NCI-H460 (cell line): ENCODE results near the gene SEC31A. TPM values are rescaled to one million over a fixed set of nuclear protein-coding genes. Genes with fewer than 3 reads are reported as not detected.
A peak's percentile ranks its signal among the peaks of the same experiment; 100 is the strongest.
"Not testable (repeated sequence)": the region's sequence is repeated elsewhere in the genome, so short reads cannot be mapped to it uniquely, and the experiment has no call there.

Experiments
- DNase-seq: peaks from one replicate; pipeline ENCODE4 v3.0.0-alpha.2; 2016; ENCODE audit warnings: low read depth; ENCODE audit errors: extremely low read depth
- polyA plus RNA-seq: library from polyadenylated mRNA; depleted of rRNA; stranded (reverse); fragments of >200 nt; gene quantifications from 2 replicates; pipeline ENCODE4 v1.2.3, GENCODE V29; 2014; cell fraction: nucleus; rRNA removed
- total RNA-seq: library from RNA; depleted of rRNA; stranded (reverse); fragments of >200 nt; shearing (Covaris generic); gene quantifications from 2 replicates; pipeline ENCODE4 v1.2.3, GENCODE V29; 2014; rRNA removed

The SEC31A gene
- total RNA-seq = 91.0 and 104 TPM in 2 replicates
- 83.6 and 96.7 TPM in 2 replicates for polyA plus RNA-seq

DNA sequence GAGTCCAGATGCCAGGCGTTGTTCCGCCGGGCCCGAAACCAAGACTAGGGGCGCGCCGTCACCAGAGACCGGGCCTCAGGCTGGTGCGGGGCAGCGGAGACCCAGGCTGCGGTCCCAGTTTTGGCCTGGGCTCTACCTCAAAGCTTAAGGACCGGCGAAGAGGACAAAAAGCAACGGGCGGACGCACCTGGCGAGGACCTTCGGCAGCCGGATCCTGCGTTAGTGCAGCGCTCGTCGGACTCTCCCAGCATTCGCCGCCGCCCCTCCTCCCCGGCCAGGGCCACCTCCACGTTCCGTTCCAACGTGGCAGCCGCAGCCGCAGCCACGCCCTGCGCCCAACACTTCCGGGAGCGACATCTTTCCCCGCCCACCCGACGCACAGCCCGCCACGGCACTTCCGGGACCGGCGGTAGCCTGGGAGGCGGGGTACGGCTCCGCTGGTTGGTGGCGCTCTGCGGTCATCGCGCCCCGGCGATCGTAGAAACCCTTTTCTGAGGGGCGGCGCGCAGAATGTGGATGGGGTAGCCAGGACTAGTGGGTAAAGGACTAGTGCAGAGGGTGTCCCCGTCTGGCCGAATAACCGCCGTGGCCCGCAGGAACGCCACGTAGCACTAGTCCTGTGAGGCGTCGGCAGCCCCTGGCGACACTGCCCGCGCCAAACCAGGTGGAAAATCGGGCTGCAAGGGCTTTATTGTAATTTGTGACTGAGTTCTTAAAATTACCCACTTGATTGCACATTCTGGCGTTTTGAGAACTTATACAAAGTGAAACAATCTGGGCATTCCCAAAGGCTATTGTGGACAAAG is at the start of gene SEC31A:
TSS of gene SEC31A (minus strand) at position 253 of the 806 bp plus-strand sequence. CDS start 9,217 bp downstream, outside the sequence.
- peak; percentile 90 for DNase-seq

GRCh38 chr4:82939414-82939813 is 48.5 kb upstream of the SEC31A start:
- DNase-seq = no peak

DNA sequence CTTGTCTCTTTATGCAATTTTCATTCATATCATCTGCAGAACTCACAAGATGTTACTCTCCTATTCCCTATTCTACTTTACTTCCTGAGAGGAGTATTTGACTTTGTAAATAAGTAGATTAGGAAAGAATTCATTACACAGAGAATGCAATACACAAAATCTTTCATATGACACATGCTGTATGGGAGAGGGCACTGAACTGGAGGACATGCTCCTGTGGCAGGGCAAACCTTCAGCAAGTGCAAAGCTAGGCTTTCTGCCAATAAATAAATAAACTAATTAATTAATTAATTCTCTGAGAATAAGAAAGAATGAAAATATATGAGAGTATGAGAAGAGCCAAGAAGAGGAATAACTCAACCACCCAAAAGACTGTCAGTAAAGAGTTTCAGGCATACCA is 43.5 kb upstream of the SEC31A start:
- no peak for DNase-seq

DNA sequence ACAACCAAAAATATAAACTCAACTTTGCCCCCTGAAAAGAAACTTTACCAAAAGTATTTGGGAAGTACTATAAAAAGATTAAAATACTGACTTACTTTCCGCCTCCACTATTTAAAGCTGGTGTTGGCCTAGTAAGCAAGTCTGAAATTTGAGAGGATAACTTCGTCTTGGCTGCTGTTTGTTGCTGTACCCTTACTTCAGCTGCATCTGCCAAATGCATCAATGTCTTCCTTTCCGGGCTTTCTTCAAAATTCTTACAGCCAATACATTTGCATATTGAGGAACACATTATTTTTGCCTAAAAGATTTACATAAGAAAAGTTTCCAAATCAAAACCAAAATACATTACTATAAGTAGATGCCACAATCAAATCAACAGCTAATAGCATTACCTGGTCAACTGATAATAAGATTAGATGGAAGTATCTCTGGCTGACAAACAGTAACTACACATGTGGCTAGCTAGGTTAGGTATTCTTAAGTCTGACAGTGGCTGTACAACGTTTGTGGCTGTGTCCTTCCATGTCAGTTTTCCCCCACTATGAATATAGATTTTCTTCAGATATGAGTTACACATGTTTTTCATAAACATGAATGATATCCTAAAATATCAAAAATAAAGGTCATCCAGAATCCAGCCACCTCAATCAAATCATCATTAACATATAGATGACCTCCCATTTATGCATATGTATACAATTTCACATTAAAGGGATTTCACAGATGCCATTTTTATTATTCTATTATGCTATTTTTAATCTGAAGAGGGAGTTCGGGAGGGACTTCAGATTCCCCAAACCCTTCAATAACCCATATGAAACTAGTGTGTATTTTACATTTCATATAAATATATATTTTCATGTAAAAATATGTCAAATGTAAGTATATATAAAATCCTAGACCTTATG is 40.1 kb upstream of the SEC31A start:
- DNase-seq = no peak

GRCh38 chr4:82921795-82922194 is 30.8 kb upstream of the SEC31A start:
- no peak for DNase-seq

- DNase-seq = no peak
These were observed 28.4 kb upstream of the SEC31A start for GRCh38 chr4:82919386-82919785.

DNA sequence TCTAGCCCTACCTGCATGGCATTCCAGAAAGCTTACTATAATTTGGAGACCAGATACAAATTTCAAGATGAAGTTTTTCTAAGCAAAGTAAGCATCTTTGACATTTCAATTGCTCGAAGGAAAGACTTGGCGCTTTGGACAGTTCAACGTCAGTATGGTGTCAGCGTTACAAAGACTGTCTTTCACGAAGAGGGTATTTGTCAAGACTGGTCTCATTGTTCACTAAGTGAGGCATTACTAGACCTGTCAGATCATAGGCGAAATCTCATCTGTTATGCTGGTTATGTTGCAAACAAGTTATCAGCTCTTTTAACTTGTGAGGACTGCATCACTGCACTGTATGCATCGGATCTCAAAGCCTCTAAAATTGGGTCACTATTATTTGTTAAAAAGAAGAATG is 27.1 kb upstream of the SEC31A start:
- no peak for DNase-seq

DNA sequence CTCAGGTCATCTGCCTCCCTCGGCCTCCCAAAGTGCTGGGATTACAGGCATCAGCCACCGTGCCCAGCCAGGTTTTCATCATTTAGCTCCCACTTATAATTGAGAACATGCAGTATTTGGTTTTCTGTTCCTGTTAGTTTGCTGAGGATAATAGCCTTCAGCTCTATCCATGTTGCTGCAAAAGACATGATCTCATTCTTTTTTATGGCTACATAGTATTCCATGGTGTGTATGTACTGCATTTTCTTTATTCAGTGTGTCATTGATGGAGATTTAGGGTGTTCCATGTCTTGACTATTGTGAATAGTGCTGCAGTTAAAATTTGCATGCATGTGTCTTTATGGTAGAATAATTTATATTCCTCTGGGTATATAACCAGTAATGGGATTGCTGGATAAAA is 23.0 kb upstream of the SEC31A start:
- DNase-seq = not testable (repeated sequence)

- DNase-seq = no peak
These were observed 22.4 kb upstream of the SEC31A start for GRCh38 chr4:82913305-82913704.

DNA sequence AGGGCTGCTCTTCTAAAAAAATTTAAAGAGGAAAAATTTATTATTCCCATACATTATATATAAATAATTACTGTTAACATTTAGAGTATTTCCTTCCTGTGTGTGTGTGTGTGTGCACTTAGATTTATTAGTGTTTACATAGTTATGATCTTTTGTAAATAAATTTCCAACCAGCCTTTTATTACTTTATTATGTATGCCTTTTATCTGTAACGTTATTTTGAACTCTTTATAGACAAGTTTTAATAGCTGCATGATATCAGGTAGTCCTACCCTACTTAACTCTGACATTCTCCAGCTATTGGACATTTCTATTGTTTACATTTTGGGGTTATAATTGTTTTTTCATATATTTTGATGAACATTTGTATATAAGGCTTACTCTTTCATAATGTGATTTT is 18.4 kb upstream of the SEC31A start:
- DNase-seq = no peak

- DNase-seq = no peak
These were observed 15.5 kb upstream of the SEC31A start for GRCh38 chr4:82906469-82906868.

DNA sequence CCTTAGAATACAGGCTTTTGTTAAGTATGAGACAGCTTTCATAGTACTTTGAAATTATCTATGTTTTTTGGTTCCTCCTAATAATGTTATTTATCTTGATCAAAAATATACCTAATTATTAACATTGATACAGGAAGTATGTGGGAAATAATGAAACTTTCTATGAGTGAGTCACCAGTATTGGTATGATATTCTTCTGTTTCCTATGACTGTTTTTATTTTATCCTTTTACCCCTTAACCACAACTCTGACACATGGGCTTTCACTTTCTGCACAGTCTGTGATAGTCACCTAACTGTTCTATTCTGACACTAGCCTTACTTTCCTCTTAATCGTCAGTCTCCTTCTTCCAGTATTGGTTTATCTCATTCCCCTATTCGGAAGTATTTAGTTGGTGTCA is 14.3 kb upstream of the SEC31A start:
- DNase-seq = no peak

GRCh38 chr4:82903737-82904136 is 12.8 kb upstream of the SEC31A start:
- DNase-seq = no peak

GRCh38 chr4:82901183-82901718 is 10.3 kb upstream of the SEC31A start:
- DNase-seq = no peak

DNA sequence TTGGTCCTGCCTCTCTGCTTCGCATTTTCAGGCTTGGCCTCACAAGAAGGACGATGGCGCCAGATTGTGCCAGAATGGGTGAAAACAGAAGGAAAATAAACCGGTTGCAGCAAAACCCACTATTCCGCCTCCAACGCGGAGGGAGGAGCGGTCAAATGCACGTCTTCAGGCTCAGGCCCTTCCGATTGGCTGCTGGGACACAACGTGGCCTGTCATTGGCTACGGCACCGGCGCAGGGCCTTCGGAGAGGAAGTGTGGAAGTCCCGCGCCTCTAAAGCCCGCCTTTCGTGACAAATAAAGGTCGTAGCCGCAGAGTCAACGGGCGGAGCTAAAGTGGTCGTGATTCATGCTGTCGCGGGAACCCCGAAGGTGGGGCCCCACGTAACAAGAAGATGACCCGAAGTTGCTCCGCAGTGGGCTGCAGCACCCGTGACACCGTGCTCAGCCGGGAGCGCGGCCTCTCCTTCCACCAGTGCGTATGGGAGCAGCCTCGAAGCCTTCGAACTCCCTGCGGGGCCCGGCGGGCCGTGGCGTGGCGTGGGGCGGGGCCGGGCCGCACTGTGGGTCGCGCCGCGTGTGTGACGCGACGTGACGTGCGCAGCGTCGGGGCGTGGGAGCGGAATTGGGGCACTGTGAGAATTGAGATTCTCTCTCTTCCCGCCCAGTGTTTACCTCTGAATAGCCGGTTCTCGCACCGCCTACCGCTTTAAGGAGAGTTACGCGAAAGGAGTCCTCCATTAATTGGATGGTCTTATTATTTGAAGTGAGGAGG is 9.6 kb upstream of the SEC31A start, which contains the start of gene THAP9:
TSS of gene THAP9 (plus strand) at position 325 of the 772 bp plus-strand sequence. CDS start at position 393, 68 bp downstream.
- peak; percentile 97 for DNase-seq

GRCh38 chr4:82900066-82900410 is 9.1 kb upstream of the SEC31A start:
- no peak for DNase-seq

- DNase-seq = no peak
These were observed 8.6 kb upstream of the SEC31A start for GRCh38 chr4:82899374-82900065.

GRCh38 chr4:82898322-82899243 is 7.6 kb upstream of the SEC31A start:
- no peak for DNase-seq

DNA sequence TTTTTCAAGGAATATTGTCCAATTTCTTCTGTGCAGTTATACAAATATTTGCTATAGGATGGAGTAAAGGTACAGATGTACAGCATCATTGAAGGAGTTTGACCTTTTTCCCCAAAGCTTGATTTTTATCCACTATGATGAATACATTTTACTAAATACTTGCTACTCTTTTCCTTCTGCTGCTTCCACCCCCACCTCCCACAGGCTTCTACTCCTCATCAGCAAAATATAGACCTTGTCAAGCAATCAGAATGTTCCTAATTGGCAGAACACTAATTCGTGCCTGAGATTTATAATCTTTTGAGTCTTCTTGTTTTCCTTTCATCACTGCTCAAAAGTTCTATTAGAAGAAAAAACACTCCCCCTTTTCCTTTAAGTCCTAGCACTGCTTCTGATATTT is 5.8 kb upstream of the SEC31A start:
- no peak for DNase-seq
